ENCODE measurements around the gene POLK.

GRCh38 chr5:75475364-75475763 is 36.3 kb upstream of the POLK start:
- no peak for TF ChIP-seq EZH2 (IDR thresholded peaks at IDR 0.05; ENCODE audit: insufficient read depth, poor library complexity, severe bottlenecking)
- TF ChIP-seq EZH2phosphoT487 (IDR thresholded peaks at IDR 0.05; ENCODE audit: insufficient read depth, low read depth): no peak
